ENCODE results near the gene RABEPK.
"Not testable (repeated sequence)": the region's sequence is repeated elsewhere in the genome, so short reads cannot be mapped to it uniquely, and the experiment has no call there.

DNA sequence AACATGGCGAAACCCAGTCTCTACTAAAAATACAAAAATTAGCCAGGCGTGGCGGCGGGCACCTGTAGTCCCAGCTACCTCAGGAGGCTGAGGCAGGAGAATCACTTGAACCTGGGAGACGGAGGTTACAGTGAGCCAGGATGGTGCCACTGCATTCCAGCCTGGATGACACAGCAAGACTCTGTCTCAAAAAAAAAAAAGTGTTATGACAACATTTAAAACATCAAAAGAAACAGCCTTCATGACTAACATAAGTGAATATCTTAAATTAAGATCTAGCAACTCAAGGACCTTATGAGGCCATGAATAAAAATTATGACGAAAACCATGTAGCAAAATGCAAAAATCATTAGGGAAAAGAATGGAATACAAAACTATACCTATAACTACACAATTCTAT lies 37.5 kb upstream of the RABEPK start:
- TF ChIP-seq, protein P1, sequence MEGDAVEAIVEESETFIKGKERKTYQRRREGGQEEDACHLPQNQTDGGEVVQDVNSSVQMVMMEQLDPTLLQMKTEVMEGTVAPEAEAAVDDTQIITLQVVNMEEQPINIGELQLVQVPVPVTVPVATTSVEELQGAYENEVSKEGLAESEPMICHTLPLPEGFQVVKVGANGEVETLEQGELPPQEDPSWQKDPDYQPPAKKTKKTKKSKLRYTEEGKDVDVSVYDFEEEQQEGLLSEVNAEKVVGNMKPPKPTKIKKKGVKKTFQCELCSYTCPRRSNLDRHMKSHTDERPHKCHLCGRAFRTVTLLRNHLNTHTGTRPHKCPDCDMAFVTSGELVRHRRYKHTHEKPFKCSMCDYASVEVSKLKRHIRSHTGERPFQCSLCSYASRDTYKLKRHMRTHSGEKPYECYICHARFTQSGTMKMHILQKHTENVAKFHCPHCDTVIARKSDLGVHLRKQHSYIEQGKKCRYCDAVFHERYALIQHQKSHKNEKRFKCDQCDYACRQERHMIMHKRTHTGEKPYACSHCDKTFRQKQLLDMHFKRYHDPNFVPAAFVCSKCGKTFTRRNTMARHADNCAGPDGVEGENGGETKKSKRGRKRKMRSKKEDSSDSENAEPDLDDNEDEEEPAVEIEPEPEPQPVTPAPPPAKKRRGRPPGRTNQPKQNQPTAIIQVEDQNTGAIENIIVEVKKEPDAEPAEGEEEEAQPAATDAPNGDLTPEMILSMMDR (IDR thresholded peaks at IDR 0.05 in 4 of 5, conservative IDR thresholded peaks at IDR 0.05 in 1 of 5) = not testable (repeated sequence)
- not testable (repeated sequence) for TF ChIP-seq POLR2A (IDR thresholded peaks at IDR 0.05)

Measured in gastrocnemius medialis (tissue), 4 donors.